Measurements from ENCODE around the gene MTFR1L.

MTFR1L gene

DNA sequence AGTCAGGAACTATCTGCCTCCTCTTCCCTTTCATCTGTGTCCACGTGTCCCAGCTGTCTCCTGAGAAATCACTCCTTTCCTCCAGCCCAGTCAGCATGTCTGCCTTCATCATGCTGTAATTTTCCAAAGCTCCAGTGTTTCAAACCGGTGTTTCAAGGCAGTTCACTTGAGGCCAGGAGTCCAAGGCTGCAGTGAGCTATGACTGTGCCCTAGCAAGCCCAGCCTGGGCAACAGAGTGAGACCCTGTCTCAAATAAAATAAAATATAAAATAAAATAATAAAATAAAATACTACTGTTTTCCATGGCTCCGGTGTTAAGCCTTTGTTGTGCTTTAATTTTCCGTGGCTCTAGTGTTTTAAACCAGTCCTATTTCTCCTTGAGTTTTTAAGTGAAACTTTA lies 27.6 kb upstream of the MTFR1L start:
- no peak for DNase-seq

DNA sequence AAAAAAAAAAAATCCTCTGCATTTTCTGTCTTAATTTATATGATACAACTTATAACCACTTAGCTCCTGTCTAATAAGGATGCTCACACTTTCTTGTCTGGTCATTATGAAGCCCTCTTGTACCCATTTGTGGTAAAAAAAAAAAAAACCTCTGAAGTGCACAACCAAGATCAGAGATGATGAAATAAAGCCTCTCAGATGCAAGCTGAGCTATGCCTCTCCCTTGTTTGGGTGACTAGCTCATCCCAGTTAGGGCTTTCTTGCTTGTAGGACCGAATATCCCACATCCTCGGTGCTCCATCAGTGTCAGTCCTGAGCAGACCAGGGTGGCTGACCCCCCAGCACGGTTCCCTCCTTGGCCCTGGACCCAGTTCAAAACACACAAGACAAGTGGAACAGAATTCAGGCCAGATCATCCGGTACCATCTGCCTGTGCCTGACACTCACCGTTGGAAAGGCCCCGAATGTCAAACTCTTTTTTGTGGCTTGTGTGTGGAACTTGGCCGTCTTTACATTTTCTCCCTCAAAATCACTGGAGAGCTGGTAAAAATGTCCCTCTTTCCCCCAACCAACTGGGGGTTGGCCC lies 26.1 kb upstream of the MTFR1L start:
- DNase-seq, result no peak

DNA sequence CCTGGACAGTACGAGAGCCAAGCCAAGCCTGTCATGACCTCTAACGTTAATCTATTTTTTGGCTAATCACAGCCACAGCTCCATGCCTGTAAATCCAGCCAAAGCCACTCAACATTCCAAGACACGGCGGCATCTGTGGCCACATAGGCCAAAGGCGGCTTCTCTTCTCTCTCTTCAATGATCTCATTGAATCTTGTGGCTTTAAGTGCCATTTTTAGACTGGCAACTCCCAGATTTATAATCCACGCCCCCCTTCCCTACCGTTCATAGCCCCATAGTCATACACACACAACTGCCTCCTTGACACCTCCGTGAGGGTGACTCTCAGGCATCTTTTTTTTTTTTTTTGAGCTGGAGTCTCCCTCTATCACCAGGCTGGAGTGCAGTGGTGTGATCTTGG lies 25.4 kb upstream of the MTFR1L start:
- no peak for DNase-seq

DNA sequence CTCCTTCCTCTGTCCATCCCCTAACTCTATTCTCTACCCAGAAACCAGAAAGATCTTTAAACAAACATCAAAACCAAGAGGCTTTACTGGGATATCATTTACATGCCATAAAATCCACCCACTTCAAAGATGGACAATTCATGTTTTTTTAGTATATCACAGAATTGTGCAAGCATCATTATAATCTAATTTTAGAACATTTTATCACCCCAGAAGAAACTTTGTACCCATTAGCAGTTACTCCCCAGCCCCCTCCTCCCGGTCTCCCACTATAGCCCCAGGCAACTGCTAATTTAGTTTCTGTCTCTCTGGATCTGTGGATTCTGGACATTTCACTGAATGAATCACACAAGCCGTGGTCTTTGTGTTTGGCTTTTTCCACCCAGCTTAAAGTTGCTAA lies 24.5 kb upstream of the MTFR1L start:
- DNase-seq, result no peak

DNA sequence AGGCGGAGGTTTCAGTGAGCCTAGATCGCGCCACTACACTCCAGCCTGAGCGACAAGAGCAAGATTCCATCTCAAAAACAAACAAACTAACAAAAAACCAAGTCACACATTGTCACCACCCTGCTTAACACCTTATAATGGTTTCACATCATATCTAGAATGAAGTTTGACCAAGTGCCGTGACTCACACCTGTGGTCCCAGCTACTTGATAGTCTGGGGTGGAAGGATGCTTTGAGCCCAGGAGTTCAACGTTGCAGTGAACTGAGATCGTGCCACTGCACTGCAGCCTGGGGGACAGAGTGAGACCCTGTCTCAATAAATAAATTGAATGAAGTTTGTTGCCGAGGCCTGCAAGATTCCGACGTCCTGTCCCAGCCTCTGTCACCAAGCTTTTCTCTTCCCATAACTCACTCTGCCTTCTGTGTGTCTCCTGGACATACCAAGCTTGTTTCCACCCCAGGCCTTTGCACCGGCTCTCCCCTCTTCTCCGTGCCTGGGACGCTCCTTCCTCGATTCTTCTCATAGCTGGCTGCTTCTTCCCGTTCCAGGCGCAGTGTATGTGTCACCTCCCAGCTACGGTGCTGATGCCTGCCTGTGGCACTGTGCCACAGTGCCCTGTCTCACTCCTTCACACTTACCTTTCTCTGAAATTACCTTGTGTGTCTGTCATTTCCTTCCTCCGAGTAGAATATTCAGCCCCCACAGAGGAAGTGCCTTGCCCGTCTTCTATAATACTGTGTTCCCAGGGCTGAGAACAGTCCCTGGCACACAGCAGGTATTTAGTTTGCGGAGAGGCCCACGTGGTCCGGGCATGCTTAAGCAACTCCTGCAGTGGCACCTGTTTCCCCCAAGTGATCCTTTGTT lies 23.6 kb upstream of the MTFR1L start:
- DNase-seq, result peak; percentile 52

DNA sequence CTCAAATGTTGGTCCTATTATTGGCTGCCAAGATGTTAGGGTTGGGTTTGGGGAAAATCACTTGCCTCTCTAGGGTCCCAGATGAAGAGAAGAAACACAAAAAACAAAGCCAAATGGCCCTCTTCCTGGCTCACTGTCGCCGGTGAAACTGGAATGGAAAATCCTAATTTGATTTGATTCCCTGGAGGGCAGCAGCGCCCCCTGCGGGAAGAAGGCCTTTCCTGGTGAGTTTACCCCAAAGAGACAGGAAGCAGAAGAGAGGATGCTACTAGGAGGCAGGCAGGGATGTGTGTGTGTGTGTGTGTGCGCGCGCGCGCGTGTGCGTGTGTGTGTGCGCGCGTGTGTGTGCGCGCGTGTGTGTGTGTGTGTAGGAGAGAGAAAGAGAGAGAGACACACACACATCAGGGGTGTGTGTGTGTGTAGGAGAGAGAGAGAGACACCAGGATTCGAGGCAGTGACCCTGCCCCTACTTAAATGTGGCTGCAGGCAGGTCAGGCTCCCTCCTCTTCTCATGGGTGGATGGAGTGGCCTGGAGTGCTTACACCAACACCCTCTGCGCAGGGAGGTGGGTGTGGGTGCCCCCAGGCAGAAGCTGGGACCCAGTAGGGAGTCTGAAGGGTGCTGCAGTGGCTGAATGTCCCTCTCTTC lies 22.8 kb upstream of the MTFR1L start:
- DNase-seq, result peak; percentile 92

DNA sequence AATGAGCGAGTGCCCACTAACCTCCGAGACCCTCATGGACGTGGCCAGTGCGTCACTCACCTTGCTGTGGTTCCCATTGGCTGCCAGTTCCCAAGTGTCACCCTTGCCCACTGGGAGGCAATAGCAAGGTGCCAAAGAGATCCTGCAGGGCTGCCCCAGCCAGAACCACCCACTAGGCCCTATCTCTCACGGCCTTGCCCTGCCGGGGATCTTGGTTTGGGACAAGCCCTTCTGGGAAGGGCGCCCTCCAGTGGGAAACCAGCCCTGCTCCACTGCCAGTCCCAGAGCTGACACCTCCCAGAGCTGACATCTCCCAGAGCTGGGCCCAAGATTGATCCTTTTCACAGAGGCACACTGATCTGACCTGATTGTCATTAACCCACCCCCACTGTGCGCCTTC lies 21.8 kb upstream of the MTFR1L start:
- DNase-seq, result peak; percentile 44

DNA sequence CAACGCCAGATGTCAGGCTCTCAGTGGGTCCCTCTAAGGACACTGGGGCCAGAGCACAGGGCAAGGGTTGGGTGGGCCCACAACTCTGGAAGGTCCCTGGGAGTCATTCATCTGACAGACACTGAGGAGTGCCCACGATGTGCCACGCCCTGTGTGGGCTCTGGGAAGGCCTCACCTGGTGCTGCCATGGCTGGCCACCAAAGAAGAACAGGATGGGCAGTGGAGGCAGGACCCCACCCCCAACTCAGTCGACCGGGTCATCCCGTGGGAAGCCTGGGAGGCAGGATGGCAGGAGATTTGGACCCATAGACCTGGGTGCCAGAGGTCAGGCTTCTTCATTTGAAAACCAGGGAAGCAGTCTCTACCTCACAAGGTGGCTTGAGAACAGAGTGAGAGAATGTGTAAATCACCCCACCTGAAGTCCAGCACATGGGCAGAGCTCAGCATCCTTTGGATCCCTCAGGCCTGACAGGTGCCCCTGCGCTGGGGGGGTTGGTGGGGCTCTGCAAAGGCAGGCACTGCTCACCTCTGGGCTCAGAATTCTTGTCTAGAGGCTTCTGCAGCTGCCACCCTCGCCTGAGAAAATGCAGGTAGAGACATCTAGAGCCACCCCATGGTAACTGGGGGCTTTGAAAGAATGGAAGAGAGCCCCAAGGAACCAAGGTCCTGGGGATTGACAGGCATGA lies 20.9 kb upstream of the MTFR1L start:
- DNase-seq, result no peak

DNA sequence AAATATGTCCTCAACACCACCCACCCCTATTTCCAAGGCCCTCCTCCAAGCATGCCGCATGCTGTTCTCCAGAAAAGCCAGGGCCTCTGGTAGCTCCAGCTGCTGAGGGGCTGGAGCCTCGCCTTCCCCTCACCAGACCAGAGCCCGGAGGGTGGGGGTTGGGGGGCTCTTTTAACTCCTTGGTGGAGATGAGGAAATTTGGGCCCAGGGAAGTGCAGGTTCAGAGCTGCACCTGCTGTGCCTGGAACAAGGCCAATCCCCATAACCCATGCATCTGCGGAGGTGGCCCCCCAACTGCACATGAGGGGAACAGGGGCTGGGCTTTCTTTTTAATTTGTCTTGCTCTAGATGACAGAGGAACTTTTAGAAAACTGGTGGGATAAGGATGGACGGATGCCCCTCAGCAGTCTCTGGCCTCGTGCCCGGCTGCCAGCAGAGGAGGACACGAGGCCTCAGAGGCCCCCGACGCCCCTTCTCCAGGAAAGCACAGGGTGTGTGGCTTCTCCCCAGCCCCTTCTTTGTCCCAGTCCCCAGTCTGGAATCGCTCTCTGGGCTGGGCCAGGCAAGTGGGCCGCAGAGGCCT lies 20.3 kb upstream of the MTFR1L start:
- no peak for DNase-seq

DNA sequence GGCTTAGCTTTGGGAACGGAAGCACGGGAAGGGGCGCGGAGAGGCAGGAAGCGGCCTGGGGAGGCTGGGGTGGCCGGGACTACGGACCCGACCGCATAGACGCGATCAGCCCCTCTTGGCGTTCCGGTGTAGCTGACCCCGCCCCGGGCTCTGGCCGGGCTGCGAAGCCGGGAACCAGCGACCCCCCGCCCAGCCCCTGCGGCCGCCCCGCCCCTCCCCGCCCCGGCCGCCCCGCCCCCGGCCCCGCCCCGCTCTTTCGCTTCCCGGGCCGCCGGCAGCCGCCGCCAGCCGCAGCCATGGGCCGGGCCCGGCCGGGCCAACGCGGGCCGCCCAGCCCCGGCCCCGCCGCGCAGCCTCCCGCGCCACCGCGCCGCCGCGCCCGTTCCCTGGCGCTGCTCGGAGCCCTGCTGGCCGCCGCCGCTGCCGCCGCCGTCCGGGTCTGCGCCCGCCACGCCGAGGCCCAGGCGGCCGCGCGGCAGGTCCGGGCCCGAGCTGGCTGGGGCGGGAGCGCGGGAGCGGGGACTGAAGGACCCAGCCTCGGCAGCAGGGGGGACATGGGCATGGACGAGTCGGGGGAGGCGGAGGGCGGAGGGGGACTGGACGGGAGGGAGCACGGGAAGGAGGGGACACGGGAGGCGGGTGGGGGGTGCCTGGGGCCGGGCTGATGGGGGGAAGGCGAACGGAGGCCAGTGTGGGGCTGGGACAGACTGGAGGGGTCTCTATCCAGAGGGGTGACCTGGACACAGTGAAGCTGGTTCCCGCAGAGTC lies 19.6 kb upstream of the MTFR1L start, which contains the start of gene SELENON:
TSS of gene SELENON (plus strand) at position 259 of the 768 bp plus-strand sequence. CDS start at position 297, 38 bp downstream.
- peak; percentile 33 for DNase-seq

DNA sequence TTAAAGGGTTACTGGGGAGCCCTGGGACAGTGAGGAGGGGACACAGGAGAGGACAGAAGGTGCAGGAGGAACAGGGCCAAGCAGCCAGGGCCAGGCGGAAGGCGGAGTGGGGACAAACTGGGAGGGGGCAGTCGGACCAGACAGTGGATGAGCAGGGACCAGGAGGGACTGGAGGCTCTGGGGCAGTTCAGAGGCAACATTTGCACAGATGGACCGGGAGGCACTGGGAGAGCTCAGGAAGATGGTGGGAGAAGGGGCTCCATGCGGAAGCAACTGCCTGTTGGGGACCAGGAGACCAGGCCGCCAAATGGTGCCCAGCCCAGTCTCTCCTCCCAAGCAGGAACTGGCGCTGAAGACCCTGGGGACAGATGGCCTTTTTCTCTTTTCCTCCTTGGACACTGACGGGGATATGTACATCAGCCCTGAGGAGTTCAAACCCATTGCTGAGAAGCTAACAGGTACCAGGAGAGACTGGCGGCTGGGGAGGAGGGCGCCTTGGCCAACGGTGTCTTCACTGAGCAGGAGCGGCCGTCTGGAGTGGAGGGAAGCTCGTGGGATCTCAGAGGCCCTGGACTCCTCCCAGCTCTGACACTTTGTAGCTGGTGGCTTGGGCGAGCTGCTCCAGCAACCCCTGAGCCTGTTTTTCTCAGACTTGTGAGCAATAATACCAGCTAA lies 18.9 kb upstream of the MTFR1L start:
- DNase-seq, result no peak

DNA sequence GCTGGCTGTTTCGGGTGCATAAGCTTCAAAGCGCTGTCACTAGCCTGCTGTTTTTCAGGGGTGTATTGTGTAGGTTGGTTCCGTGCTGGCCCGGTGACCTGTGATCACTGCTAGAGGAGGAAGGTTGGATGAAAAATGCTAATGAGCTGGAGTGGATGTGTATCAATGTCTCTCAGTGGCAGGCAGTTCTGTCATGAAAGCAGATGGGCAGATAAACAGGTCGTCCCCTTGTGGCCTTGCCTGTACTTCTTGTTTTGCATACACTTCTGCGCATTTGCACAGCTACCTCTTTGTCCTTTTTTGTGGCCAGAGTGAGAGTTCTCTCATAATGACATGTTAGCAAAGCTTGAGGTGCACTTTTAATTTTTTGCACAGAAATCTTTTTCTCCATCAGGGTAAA lies 16.8 kb upstream of the MTFR1L start:
- DNase-seq, result no peak

DNA sequence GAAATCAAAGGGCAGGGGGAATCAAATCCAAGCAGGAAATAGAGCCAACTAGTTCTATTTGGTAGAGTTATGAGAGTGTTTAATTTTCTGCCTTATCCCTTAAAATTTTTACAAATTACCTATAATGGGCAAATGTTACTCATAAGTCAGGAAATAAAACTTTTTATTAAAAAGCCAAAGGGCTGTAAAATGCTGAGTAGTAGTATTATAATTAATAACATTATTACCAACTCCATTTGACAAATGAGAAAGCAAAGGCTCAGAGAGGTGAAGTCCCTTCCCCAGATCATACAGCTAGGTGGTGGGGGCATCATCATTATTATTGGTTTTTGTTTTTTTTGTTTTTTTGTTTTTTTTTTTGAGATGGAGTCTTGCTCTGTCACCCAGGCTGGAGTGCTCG lies 16.4 kb upstream of the MTFR1L start:
- DNase-seq, result no peak

DNA sequence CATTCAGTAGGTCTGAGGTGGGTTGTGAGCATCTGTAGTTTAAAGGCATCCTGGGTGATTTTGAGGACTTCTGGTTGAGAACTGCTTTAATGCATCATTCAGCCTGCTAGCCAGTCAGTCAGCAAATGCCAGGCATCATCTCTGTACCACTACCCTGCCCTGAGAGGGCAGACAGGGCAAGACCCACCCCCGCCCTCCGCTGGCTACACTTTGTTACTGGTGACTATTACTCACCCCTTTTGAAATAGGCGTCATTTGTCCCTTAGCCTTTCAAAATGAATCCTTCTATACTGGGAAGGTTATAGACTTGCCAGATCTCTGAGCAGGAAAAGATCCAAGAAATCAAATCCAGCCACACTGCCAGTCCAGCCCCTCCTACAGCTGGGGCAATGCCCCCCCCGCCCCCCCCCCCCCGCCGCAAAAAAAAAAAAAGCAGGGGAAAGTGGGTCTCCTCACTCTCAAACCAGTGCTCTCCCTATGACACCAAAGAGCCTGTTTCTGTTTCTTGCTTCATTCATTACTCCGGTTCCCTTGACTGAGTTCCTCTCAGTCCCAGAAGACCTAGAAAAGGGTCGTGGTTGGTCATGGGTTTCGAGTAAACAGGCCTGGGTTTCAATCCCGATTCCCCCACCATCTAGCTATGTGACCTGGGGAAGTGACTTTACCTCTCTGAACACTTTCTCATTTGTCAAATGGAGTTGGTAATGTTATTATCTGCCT lies 15.3 kb upstream of the MTFR1L start:
- no peak for DNase-seq

DNA sequence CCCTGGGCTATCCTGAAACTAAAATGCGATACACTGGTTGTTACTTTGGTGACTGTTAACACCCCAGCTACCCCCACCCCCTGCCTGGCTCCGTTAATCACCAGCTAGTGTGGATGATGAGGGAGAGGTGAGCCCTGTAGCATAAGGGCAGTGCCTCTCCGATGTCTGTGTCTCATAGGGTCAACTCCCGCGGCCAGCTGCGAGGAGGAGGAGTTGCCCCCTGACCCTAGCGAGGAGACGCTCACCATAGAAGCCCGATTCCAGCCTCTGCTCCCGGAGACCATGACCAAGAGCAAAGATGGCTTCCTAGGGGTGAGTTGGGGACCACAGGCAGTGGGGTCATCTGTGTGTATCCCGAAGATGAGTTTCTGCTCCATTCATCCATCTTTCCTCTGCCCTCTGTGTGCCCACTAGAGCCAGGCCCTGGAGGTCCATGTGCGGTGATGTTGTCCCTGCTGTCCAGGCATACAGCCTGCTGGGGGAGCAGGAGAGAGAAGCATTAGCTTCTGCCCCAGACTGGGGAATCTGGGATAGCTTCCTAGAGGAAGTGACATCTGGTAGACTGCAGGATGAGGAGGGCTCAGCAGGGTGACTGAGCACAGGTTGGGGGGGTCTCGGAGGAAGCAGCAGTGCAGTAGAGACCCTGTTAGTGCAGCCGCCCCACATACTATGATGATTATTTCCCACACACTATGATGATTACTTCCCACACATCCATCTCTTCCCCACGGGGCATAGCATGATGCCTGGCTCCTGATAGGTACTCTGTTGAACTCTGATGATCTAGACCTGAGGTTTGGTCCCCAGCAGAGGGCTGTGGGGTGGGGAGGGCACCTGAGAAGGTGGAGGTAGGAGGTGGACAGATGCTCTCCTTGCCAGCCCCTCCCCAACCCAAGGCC lies 14.5 kb upstream of the MTFR1L start:
- no peak for DNase-seq

DNA sequence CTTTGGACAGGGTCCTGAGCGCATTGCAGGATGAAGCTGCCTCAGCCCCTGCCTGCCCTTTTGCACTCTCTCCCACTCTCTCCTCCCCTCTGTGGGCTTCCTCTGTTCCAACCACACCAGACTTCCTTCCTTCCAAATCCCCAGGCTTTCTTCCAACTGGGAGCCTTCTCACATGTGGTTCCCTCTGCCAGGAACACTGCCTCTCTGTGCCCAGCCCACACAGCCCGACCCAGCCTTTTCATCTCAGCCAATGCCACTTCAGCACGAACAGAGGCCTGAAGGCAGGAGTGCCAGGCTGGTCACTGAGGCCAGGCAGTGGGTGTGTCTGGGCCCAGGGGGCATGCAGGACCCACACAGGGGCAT lies 13.9 kb upstream of the MTFR1L start:
- DNase-seq, result no peak

DNA sequence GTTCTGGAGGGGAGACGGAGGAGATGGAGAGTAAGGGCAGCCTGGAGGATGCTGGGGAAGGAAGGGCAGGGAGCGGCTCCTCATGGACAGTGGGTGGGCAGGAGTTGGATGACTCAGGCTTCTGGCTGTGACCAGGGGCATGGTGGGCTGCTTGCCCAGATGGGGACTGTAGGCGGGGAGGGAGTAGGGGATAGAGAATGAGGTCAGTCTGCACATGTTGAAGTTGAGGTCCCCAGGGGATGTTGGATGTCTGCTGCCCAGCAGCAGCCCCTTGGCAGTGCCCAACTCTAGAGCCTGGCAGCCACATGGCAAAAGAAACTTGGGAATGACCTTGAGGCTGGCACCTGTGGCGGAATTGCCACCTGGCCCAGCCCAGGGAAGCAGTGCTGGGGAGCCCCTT lies 13.3 kb upstream of the MTFR1L start:
- DNase-seq, result no peak

DNA sequence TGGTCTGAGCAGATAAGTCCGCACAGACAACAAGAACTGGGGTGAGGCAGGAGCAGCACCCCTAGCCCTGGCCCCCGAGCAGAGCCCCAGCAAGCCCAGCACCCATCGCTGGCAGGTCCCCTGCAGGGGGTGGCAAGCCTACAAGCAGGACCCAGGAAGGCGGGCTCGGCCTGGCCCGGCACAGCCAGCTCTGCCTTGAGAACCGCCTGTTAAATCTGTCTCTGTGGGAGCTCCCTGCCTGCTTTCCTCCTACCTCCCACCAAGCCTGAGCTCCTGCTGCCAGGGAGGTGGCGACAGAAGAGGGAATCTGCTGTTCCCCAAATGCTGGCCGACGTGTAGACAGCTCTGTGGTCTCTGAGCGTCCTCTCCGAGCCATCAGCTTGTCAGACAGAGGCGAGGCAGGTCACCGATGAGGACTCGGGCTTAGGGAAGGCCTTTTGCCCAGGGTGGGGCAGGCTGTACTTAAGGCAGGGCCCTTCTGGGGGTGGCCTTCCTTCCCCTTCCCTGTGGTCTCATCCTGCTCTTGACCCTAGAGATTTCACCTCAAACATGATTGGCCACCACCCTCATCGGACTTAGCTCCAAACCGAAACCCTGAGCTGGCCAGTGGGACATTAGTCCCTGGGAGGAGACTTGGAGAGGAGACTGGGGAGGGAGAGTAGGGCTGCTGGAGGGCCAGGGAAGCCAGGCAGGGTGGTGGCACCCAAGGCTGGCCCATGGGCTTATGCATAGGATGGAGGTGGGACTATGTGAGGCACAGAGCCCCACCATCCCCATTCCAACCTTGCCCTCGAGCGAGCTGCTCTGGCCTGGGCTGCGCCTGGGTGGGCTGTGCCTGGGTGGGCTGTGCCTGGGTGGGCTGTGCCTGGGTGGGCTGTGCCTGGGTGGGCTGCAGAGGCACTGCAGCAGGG lies 12.0 kb upstream of the MTFR1L start:
- DNase-seq, result no peak
